ENCODE data around the gene AKAIN1.

DNA sequence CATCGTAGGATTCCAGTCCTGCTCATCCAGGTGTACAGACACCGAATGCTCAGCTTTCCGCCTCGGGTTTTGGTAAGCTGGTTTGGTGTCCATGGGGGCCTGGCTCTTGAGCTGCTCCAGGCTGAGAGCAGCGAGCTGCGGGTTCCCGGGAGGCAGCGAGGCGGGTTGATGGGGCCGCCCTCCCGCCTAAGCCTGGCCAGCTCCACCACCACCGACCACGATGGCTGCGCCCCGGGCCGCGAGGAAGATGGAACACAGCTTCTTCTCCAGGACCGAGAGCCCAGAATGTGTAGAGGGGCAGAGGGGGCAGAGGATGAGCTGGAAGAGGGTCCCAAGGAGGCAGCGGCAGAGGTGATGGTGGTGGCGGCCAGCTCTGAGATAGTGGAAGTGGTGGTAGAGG lies 64.1 kb downstream of the AKAIN1 start:
- no peak for TF ChIP-seq EZH2 (IDR thresholded peaks at IDR 0.05; ENCODE audit: borderline replicate concordance, low read length)
- TF ChIP-seq, protein P1, sequence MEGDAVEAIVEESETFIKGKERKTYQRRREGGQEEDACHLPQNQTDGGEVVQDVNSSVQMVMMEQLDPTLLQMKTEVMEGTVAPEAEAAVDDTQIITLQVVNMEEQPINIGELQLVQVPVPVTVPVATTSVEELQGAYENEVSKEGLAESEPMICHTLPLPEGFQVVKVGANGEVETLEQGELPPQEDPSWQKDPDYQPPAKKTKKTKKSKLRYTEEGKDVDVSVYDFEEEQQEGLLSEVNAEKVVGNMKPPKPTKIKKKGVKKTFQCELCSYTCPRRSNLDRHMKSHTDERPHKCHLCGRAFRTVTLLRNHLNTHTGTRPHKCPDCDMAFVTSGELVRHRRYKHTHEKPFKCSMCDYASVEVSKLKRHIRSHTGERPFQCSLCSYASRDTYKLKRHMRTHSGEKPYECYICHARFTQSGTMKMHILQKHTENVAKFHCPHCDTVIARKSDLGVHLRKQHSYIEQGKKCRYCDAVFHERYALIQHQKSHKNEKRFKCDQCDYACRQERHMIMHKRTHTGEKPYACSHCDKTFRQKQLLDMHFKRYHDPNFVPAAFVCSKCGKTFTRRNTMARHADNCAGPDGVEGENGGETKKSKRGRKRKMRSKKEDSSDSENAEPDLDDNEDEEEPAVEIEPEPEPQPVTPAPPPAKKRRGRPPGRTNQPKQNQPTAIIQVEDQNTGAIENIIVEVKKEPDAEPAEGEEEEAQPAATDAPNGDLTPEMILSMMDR (conservative IDR thresholded peaks at IDR 0.05 in 1 of 2, IDR thresholded peaks at IDR 0.05 in 1 of 2; ENCODE audit: extremely low read depth in 1 of 2, insufficient read depth in 1 of 2, low read depth in 1 of 2, low read length in 2 of 2) = no peak

Data from mammary epithelial cell (primary cell).